ENCODE data around the gene IL20.

IL20 gene

DNA sequence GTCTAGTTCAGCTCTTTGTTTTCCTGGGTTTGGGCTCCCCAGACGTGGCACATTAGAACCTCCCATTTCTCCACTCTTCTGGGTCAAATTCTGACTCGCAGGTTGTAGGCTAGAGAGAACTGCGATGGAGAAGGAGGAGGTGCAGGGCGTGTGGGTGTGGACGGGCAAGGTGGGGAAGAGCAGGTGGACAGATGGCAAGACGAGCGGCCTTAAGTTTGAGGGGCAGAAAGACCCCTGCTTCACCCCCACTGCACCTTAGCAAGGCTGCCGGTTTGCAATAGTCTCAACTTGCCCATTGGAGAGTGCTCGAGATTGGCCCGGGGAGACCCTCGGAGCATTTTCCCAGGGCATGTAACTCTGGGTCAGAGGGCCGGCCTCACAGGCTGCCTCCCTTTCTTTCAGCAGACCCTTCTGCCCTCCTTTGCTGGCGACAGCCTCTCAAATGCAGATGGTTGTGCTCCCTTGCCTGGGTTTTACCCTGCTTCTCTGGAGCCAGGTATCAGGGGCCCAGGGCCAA lies 33.5 kb downstream of the IL20 start:
- Histone ChIP-seq H3K4me3 (ENCODE audit: low read depth in 1 of 2, low read length in 2 of 2) (no peak overlapping the region), H3K9me3 (ENCODE audit: control insufficient read depth in 1 of 2, low read length in 2 of 2) (no peaks in the 10 kb centered on the region), H3K4me1 (ENCODE audit: control insufficient read depth in 1 of 2, insufficient read depth in 2 of 2, low read length in 2 of 2) (no peaks in the 10 kb centered on the region), H3K27me3 (ENCODE audit: control insufficient read depth in 1 of 2, insufficient read depth in 2 of 2, low read length in 2 of 2) (no peaks in the 10 kb centered on the region), H3K9ac (ENCODE audit: low read depth in 1 of 2, low read length in 2 of 2) (no peak overlapping the region), H3K27ac (ENCODE audit: low read depth, low read length) (no peak overlapping the region), H3K36me3 (ENCODE audit: control insufficient read depth in 1 of 2, insufficient read depth in 2 of 2, low read length in 2 of 2) (no peaks in the 10 kb centered on the region)

- H3K36me3 ChIP-seq (ENCODE audit: control insufficient read depth in 1 of 2, insufficient read depth in 2 of 2, low read length in 2 of 2), result peaks cover 0 to 3% of the 10 kb centered on the region in 2 donors
- H3K9ac ChIP-seq (ENCODE audit: low read depth in 1 of 2, low read length in 2 of 2), result no peak overlapping the region
- no peaks in the 10 kb centered on the region for H3K4me1 ChIP-seq (ENCODE audit: control insufficient read depth in 1 of 2, insufficient read depth in 2 of 2, low read length in 2 of 2)
- H3K27me3 ChIP-seq (ENCODE audit: control insufficient read depth in 1 of 2, insufficient read depth in 2 of 2, low read length in 2 of 2), result no peaks in the 10 kb centered on the region
- H3K9me3 ChIP-seq (ENCODE audit: control insufficient read depth in 1 of 2, low read length in 2 of 2), result no peaks in the 10 kb centered on the region
- H3K4me3 ChIP-seq (ENCODE audit: low read depth in 1 of 2, low read length in 2 of 2), result no peak overlapping the region
- no peak overlapping the region for H3K27ac ChIP-seq (ENCODE audit: low read depth, low read length)
Measured at GRCh38 chr1:206899717-206900116, 34.3 kb downstream of the IL20 start.

- Histone ChIP-seq H3K27me3 (ENCODE audit: control insufficient read depth in 1 of 2, insufficient read depth in 2 of 2, low read length in 2 of 2) (no peaks in the 10 kb centered on the region), H3K4me3 (ENCODE audit: low read depth in 1 of 2, low read length in 2 of 2) (no peak overlapping the region), H3K4me1 (ENCODE audit: control insufficient read depth in 1 of 2, insufficient read depth in 2 of 2, low read length in 2 of 2) (no peaks in the 10 kb centered on the region), H3K27ac (ENCODE audit: low read depth, low read length) (no peak overlapping the region), H3K36me3 (ENCODE audit: control insufficient read depth in 1 of 2, insufficient read depth in 2 of 2, low read length in 2 of 2) (peaks cover 0 to 4% of the 10 kb centered on the region in 2 donors), H3K9me3 (ENCODE audit: control insufficient read depth in 1 of 2, low read length in 2 of 2) (no peaks in the 10 kb centered on the region), H3K9ac (ENCODE audit: low read depth in 1 of 2, low read length in 2 of 2) (no peak overlapping the region)
Measured at GRCh38 chr1:206900149-206900548, 34.7 kb downstream of the IL20 start.

- peaks cover 0 to 4% of the 10 kb centered on the region in 2 donors for H3K36me3 ChIP-seq (ENCODE audit: control insufficient read depth in 1 of 2, insufficient read depth in 2 of 2, low read length in 2 of 2)
- no peak overlapping the region for H3K9ac ChIP-seq (ENCODE audit: low read depth in 1 of 2, low read length in 2 of 2)
- H3K27me3 ChIP-seq (ENCODE audit: control insufficient read depth in 1 of 2, insufficient read depth in 2 of 2, low read length in 2 of 2), result no peaks in the 10 kb centered on the region
- no peaks in the 10 kb centered on the region for H3K9me3 ChIP-seq (ENCODE audit: control insufficient read depth in 1 of 2, low read length in 2 of 2)
- H3K4me1 ChIP-seq (ENCODE audit: control insufficient read depth in 1 of 2, insufficient read depth in 2 of 2, low read length in 2 of 2), result no peaks in the 10 kb centered on the region
- H3K27ac ChIP-seq (ENCODE audit: low read depth, low read length), result no peak overlapping the region
- no peak overlapping the region for H3K4me3 ChIP-seq (ENCODE audit: low read depth in 1 of 2, low read length in 2 of 2)
Measured at GRCh38 chr1:206901944-206902343, 36.5 kb downstream of the IL20 start.

- Histone ChIP-seq H3K4me3 (ENCODE audit: low read depth in 1 of 2, low read length in 2 of 2) (no peak overlapping the region), H3K9me3 (ENCODE audit: control insufficient read depth in 1 of 2, low read length in 2 of 2) (no peaks in the 10 kb centered on the region), H3K27ac (ENCODE audit: low read depth, low read length) (no peak overlapping the region), H3K9ac (ENCODE audit: low read depth in 1 of 2, low read length in 2 of 2) (no peak overlapping the region), H3K36me3 (ENCODE audit: control insufficient read depth in 1 of 2, insufficient read depth in 2 of 2, low read length in 2 of 2) (peaks cover 0 to 4% of the 10 kb centered on the region in 2 donors), H3K4me1 (ENCODE audit: control insufficient read depth in 1 of 2, insufficient read depth in 2 of 2, low read length in 2 of 2) (no peaks in the 10 kb centered on the region), H3K27me3 (ENCODE audit: control insufficient read depth in 1 of 2, insufficient read depth in 2 of 2, low read length in 2 of 2) (no peaks in the 10 kb centered on the region)
Measured at GRCh38 chr1:206902702-206903101, 37.3 kb downstream of the IL20 start.

DNA sequence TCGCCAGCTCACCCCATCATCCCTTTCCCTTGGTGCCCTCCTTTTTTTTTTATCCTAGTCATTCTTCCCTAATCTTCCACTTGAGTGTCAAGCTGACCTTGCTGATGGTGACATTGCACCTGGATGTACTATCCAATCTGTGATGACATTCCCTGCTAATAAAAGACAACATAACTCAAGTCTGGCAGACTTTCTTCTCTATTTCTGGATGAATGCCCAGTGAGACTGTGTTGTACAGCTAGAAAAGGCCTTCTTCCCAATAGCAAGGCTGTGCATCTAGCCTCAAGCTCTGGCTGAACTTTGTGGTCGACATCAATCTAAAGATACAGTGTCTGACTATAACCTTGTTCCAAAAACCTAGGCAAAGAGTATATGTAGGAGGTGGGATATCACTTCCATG lies 38.3 kb downstream of the IL20 start:
- H3K4me1 ChIP-seq (ENCODE audit: control insufficient read depth in 1 of 2, insufficient read depth in 2 of 2, low read length in 2 of 2), result no peaks in the 10 kb centered on the region
- no peak overlapping the region for H3K4me3 ChIP-seq (ENCODE audit: low read depth in 1 of 2, low read length in 2 of 2)
- H3K9me3 ChIP-seq (ENCODE audit: control insufficient read depth in 1 of 2, low read length in 2 of 2), result no peaks in the 10 kb centered on the region
- H3K27me3 ChIP-seq (ENCODE audit: control insufficient read depth in 1 of 2, insufficient read depth in 2 of 2, low read length in 2 of 2), result no peaks in the 10 kb centered on the region
- H3K9ac ChIP-seq (ENCODE audit: low read depth in 1 of 2, low read length in 2 of 2), result no peak overlapping the region
- H3K27ac ChIP-seq (ENCODE audit: low read depth, low read length), result no peak overlapping the region
- peaks cover 0 to 4% of the 10 kb centered on the region in 2 donors for H3K36me3 ChIP-seq (ENCODE audit: control insufficient read depth in 1 of 2, insufficient read depth in 2 of 2, low read length in 2 of 2)

GRCh38 chr1:206904423-206905142 lies 39.2 kb downstream of the IL20 start:
- Histone ChIP-seq H3K4me1 (ENCODE audit: control insufficient read depth in 1 of 2, insufficient read depth in 2 of 2, low read length in 2 of 2) (peaks cover 0 to 4% of the 10 kb centered on the region in 2 donors), H3K27ac (ENCODE audit: low read depth, low read length) (no peak overlapping the region), H3K4me3 (ENCODE audit: low read depth in 1 of 2, low read length in 2 of 2) (no peak overlapping the region), H3K9me3 (ENCODE audit: control insufficient read depth in 1 of 2, low read length in 2 of 2) (no peaks in the 10 kb centered on the region), H3K27me3 (ENCODE audit: control insufficient read depth in 1 of 2, insufficient read depth in 2 of 2, low read length in 2 of 2) (no peaks in the 10 kb centered on the region), H3K9ac (ENCODE audit: low read depth in 1 of 2, low read length in 2 of 2) (no peak overlapping the region), H3K36me3 (ENCODE audit: control insufficient read depth in 1 of 2, insufficient read depth in 2 of 2, low read length in 2 of 2) (peaks cover 0 to 4% of the 10 kb centered on the region in 2 donors)

GRCh38 chr1:206905295-206906164 lies 40.1 kb downstream of the IL20 start:
- Histone ChIP-seq H3K36me3 (ENCODE audit: control insufficient read depth in 1 of 2, insufficient read depth in 2 of 2, low read length in 2 of 2) (peaks cover 0 to 4% of the 10 kb centered on the region in 2 donors), H3K4me1 (ENCODE audit: control insufficient read depth in 1 of 2, insufficient read depth in 2 of 2, low read length in 2 of 2) (peaks cover 7 to 9% of the 10 kb centered on the region in 2 donors), H3K27me3 (ENCODE audit: control insufficient read depth in 1 of 2, insufficient read depth in 2 of 2, low read length in 2 of 2) (peaks cover 7 to 8% of the 10 kb centered on the region in 2 donors), H3K4me3 (ENCODE audit: low read depth in 1 of 2, low read length in 2 of 2) (no peak overlapping the region), H3K9me3 (ENCODE audit: control insufficient read depth in 1 of 2, low read length in 2 of 2) (no peaks in the 10 kb centered on the region), H3K27ac (ENCODE audit: low read depth, low read length) (no peak overlapping the region), H3K9ac (ENCODE audit: low read depth in 1 of 2, low read length in 2 of 2) (no peak overlapping the region)

DNA sequence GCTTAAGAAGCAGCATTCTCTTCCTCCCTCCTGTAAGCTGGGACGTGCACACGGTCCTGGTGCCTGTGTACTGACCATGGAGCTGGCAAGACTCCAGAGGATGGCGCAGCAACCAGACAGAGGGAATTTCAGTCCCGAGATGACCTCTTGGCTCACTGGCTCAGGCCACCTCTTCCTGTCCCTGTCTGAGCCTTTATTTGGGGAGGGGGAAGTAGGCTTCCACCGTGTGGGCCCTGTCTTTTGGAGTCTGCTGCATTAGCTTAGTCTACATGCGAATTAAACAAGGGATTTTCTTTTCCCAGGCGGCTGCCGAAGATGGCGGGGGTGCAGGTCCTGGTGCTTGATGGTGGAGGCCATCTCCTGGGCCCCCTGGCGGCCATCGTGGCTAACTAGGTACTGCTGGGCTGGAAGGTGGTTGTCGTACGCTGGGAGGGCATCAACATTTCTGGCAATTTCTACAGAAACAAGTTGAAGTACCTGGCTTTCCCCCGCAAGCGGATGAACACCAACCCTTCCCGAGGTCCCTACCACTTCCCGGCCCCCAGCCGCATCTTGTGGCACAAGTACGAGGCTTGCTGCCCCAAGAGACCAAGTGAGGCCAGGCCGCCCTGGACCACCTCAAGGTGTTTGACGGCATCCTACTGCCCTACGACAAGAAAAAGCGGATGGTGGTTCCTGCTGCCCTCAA lies 42.0 kb downstream of the IL20 start:
- Histone ChIP-seq H3K9me3 (ENCODE audit: control insufficient read depth in 1 of 2, low read length in 2 of 2) (no peaks in the 10 kb centered on the region), H3K9ac (ENCODE audit: low read depth in 1 of 2, low read length in 2 of 2) (no peak overlapping the region), H3K27ac (ENCODE audit: low read depth, low read length) (no peak overlapping the region), H3K4me3 (ENCODE audit: low read depth in 1 of 2, low read length in 2 of 2) (no peak overlapping the region), H3K4me1 (ENCODE audit: control insufficient read depth in 1 of 2, insufficient read depth in 2 of 2, low read length in 2 of 2) (peaks cover 7 to 9% of the 10 kb centered on the region in 2 donors), H3K36me3 (ENCODE audit: control insufficient read depth in 1 of 2, insufficient read depth in 2 of 2, low read length in 2 of 2) (peaks cover 0 to 4% of the 10 kb centered on the region in 2 donors), H3K27me3 (ENCODE audit: control insufficient read depth in 1 of 2, insufficient read depth in 2 of 2, low read length in 2 of 2) (peaks cover 7 to 8% of the 10 kb centered on the region in 2 donors)

All from duodenal mucosa (tissue), 2 donors.